HG03103 (cell line): ENCODE measurements around the gene LMTK3.
"Not testable (repeated sequence)": the region's sequence is repeated elsewhere in the genome, so short reads cannot be mapped to it uniquely, and the experiment has no call there.

Experiments
- ATAC-seq: cut with Tn5 transposase; IDR thresholded peaks from one replicate; pipeline ENCODE4 v1.9.1; 2021; ENCODE audit warnings: low read depth; ENCODE audit not compliant: unreplicated experiment

LMTK3 gene

GRCh38 chr19:48539503-48540096, 28.0 kb upstream of the LMTK3 start:
- no peak for ATAC-seq

DNA sequence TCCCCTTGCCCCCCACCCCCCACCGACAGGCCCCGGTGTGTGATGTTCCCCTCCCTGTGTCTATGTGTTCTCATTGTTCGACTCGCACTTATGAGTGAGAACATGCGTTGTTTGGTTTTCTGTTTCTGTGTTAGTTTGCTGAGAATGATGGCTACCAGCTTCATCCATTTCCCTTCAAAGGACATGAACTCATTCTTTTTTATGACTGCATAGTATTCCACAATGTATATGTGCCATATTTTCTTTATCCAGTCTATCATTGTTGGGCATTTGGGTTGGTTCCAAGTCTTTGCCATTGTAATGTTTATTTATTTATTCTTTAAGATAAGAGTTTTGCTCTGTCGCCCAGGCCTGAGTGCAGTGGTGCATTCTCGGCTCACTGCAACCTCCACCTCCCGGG, 26.4 kb upstream of the LMTK3 start:
- ATAC-seq, result not testable (repeated sequence)

DNA sequence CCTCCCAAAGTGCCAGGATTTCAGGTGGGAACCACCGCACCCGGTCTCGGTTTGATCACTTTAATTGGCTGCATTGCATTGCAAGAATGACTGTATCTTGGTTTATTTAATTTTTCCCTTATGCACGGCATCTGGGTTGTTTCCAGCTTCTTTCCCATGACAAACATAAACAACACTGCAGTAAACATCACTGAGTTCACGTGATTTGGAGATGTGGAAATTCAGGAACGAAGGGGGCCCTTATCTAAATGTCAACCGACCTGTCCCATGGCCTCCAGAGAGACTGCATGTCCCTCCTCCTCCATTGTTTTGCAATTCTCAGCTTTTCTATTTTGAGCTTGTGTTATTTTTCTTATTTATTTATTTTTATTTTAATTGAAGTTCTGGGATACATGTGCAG, 25.9 kb upstream of the LMTK3 start:
- no peak for ATAC-seq

DNA sequence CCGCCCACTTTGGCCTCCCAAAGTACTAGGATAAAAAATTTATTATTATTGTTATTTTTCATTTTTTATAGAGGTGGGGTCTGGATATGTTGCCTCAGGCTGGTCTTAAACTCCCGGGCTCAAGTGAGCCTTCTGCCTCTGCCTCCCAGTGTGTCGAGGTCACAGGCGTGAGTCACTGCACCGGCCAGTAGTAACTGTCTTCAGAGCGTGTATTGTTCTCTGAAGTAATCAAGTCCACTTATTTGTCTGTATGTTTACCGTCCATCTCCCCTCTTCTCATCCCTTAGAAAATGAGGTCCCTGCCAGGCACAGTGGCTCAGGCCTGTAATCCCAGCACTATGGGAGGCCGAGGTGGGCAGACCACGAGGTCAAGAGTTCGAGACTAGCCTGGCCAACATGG, 22.1 kb upstream of the LMTK3 start:
- ATAC-seq, result no peak

- no peak for ATAC-seq
Observed at GRCh38 chr19:48530770-48531169, 19.1 kb upstream of the LMTK3 start.

GRCh38 chr19:48530066-48530720, 18.6 kb upstream of the LMTK3 start:
- no peak for ATAC-seq

DNA sequence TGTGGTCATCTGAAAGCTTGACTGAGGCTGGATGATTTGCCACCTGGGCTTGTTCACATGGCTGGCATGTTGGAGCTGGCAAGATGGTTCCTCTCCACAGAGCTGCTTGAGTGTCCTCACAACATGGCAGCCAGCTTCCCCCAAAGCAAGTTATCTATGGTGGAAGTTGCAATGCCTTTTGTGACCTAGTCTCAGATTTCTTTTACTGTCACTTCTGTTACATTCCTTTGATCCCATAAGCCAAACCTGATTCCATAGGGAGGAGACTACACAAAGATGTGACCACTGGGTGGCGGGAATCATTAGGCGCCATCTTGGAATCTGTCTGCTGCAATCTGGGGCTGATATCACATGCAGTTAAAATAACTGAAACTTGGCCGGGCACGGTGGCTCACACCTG, 17.5 kb upstream of the LMTK3 start:
- ATAC-seq, result no peak

DNA sequence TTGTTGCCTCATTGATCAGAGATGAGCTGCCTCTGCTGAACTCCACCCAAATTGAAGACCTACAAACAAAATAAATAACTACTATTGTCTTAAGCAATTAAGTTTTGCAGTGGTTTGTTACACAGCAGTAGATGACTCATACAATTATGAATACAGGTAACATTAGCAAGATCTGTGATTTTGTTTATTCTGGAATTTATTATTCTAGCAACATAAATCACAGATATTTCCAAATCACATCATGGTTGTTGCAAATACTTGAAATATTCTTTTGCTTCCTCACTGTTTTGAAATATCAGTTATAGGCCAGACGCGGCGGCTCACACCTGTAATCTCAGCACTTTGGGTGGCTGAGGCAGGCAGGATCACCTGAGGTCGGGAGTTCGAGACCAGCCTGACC, 13.1 kb upstream of the LMTK3 start:
- ATAC-seq, result no peak

DNA sequence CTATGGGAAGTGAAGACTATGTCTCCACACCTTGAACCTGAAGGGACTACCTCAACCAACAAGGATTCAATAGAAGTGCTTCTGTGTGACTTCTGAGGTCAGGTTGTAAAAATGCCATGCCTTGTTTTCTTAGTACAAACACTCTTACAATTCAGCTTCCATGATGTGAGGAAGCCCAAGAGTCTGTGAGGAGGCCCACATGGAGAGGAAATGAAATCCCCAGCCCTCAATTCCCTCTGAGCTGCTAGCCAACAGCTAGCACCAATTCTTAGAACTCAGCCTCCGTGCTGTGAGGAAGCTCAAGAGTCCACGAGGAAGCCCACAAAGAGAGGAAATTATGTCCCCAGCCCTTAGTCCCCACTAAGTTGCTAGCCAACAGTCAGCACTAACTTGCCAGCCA, 12.6 kb upstream of the LMTK3 start:
- ATAC-seq, result no peak

DNA sequence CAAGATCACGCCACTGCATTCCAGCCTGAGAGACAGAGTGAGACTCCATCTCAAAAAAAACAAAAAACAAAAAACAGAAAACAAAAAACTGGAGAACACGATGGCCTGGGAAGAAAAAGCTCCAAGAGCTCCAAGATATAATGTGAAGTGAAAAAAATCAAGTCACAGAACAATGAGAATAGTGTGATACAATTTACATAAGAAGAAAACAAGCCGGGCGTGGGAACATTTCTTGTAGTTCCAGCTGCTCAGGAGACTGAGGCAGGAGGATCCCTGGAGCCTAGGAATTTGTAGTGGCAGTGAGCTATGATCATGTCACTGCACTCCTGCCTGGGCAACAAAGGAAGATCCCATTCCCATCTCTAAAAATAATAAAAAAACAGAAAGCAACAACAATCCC, 8.5 kb upstream of the LMTK3 start:
- no peak for ATAC-seq

GRCh38 chr19:48519426-48519825, 7.8 kb upstream of the LMTK3 start:
- ATAC-seq, result not testable (repeated sequence)

- ATAC-seq, result no peak
Observed at GRCh38 chr19:48518207-48518606, 6.6 kb upstream of the LMTK3 start.

DNA sequence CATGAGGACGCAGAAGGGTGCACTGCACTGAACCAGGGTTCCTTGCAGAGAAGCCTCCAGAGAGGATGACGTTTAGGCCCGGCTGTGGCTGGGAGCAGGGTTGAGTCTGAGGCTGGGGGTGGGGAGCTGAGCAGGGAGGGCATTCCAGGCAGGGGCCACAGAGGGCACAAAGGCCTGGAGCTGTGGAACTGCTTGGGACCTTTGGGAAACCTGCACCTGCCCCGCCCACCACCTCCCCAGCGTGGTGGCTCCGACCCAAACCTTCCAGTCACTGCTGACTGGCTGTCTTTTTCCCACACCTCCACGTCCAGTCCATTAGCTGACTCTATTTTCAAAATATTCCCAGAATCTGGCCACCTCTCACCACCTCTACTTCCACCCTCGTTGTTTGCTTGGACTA, 4.9 kb upstream of the LMTK3 start:
- ATAC-seq, result no peak

- no peak for ATAC-seq
Observed at GRCh38 chr19:48514123-48514458, 2.5 kb upstream of the LMTK3 start.

DNA sequence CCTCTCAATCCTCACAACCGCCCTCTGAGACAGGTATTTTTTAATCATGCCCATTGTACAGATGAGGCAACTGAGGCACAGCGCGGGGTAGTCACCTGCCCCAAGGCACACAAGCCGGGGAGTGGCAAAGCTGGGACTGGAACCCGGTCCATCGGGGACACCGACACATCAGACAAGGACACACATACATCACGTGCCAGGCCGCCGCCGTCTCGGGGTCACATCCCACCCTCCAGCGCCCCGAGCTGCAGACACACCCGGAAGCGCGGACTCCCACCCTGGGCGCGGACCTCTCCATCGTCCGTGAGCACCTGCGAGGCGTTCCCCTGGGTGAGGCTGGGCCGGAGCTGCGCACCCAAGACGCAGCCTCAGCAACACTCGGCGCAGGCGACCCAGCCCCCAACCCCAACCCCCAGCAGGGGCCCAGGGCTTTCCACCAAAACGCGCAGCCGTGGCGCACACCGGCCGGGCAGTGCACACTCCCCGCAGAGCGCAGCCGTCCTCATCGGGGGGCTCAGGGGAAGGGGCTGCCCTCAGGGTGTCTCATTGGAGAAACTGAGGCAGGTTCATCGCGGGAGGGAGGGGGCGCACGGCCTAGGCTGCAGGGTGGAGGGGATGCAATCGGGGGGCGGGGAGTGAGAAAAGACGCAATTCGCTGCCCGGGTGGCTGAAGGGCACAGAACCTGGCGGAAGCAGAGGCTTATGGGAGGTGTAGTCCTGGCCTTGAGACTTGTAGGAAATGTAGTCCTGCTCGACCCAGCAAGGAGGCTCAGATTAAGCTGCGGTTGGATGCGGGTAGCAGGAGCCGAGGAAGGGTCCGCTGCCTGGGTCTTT, 1.9 kb upstream of the LMTK3 start:
- no peak for ATAC-seq

- no peak for ATAC-seq
Observed at GRCh38 chr19:48512504-48513288, 1.1 kb upstream of the LMTK3 start.

DNA sequence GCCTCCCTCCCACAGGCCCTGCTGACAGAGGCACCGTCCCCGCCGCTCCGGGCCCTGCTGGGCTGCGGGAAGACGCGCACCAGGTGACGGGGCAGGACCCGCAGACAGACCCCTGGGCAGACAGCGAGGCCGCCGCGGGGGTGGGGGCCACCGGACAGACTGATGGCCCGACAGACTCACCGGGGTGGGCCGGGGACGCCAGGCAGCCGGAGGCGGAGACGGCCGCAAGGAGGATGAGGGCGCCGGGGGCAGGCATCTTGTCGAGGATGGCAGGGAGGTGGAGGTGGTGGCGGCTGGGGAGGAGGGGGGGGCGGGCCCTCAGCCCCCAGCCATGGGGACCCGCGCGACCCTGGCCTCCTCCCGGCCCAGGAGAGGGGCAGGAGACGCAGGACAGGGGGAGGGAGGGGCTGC, 309 bp downstream of the LMTK3 start:
- ATAC-seq, result no peak

DNA sequence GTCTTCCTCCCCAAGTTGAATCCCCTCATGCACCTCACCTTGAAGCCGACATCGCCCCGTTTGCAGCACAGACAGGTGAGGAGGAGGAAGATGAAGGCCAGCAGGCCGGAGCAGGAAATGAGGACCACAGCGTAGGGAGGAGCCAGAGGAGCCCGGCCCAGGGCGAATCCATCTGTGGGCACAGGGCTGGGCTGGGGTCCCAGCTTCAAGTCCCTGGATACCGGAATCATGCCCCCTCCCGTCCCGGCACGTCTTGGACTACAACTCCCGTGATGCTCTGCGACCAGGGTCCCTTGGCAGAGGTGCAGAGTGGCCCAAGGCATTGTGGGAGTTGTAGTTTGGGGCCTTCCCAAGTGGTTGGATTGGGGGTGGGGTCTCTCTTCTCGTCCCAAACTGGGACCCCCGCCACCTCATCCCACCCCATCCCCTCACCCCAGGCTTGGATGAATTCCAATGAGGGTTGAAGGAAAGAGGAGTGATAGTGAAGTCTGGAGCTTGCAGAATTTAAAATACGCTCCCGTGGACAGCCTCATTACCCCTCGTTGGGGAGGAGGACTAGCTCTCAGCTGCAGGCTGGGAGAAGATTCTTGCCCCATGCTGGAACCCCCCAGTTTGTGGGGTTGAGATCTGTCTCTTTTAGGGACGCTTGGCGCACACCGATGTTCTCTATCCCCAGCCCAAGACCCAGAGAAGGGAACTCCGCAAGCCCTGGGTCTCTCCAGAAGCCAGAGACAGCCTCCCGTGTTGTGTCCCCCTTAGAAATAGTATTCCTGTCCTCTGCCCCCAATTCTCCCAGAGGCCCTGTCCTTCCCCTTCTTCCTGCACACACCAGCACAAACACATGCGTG, 990 bp downstream of the LMTK3 start:
- ATAC-seq, result no peak

- ATAC-seq, result no peak
Observed at GRCh38 chr19:48509467-48510194, 2.0 kb downstream of the LMTK3 start.
